Measurements from ENCODE around the gene KAT6B.

DNA sequence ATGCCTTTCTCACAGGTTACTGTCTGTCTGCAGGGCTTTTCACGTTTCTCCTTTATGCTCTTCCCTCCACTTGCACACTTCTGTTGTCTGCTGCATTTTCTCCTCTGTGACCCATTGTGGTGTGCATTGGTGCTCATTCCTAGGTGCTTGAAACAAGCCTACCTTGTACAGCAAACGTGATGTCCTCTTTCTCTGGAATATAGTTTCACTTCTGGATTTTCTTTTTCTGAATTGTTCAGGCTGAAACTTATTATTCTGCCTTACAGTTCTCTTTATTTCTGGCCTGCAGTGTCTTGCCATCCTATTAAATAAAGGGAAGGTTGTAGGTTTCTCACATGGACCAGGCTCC is 156.2 kb downstream of the KAT6B start:
- TF ChIP-seq EZH2 (IDR thresholded peaks at IDR 0.05; ENCODE audit: borderline replicate concordance, low read depth, low read length, poor library complexity, severe bottlenecking) = no peak
- TF ChIP-seq, protein P1, sequence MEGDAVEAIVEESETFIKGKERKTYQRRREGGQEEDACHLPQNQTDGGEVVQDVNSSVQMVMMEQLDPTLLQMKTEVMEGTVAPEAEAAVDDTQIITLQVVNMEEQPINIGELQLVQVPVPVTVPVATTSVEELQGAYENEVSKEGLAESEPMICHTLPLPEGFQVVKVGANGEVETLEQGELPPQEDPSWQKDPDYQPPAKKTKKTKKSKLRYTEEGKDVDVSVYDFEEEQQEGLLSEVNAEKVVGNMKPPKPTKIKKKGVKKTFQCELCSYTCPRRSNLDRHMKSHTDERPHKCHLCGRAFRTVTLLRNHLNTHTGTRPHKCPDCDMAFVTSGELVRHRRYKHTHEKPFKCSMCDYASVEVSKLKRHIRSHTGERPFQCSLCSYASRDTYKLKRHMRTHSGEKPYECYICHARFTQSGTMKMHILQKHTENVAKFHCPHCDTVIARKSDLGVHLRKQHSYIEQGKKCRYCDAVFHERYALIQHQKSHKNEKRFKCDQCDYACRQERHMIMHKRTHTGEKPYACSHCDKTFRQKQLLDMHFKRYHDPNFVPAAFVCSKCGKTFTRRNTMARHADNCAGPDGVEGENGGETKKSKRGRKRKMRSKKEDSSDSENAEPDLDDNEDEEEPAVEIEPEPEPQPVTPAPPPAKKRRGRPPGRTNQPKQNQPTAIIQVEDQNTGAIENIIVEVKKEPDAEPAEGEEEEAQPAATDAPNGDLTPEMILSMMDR (conservative IDR thresholded peaks at IDR 0.05; ENCODE audit: low read depth, low read length) = no peak

Data from A673 (cell line).